ENCODE measurements around the gene DGLUCY. TPM values are rescaled to one million over a fixed set of nuclear protein-coding genes. Genes with fewer than 3 reads are reported as not detected.
A peak's percentile ranks its signal among the peaks of the same experiment; 100 is the strongest.
"Not testable (repeated sequence)": the region's sequence is repeated elsewhere in the genome, so short reads cannot be mapped to it uniquely, and the experiment has no call there.

Gene DGLUCY
- total RNA-seq, 1 donor from 2014 or later: 53.8 TPM

DNA sequence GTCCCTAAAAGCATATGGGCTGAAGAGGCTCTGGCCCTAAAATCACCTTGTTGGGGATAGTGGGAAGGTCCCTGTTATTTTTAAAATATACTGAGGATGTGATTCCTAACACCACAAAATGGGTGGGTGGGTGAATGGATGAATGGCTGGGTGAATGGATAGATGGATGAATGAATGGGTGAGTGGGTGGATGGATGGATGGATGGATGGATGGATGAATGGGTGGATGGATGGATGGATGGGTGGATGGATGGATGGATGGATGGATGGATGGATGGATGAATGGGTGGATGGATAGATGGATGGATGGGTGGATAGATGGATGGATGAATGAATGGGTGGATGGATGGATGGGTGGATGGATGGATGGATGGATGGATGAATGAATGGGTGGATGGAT lies 43.0 kb downstream of the DGLUCY start:
- ATAC-seq; intact Hi-C loops (cut with DNase I): not testable (repeated sequence)

GRCh38 chr14:91158091-91158790 lies 44.4 kb downstream of the DGLUCY start:
- DNase-seq (ENCODE audit: low spot score): no peak
- no peak for ATAC-seq
- intact Hi-C loops (cut with DNase I): no loop called here

More for the DNA sequence above, 43.0 kb downstream of the DGLUCY start:
- DNase-seq (ENCODE audit: low spot score): not testable (repeated sequence)

DNA sequence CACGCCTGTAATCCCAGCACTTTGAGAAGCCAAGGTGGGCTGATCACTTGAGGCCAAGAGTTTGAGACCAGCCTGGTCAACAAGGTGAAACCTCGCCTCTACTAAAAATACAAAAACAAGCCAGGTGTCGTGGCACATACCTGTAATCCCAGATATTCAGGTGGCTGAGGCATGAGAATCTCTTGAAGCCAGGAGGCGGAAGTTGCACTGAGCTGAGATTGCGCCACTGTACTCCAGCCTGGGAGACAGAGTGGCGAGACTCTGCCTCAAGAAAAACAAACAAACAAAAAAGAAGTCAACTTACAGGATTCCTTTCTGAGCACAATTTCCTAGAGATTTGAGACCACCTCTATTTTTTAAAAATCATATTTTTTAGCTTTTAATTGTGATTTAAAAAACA lies 45.3 kb downstream of the DGLUCY start:
- DNase-seq (ENCODE audit: low spot score): no peak
- intact Hi-C loops (cut with DNase I): no loop called here
- no peak for ATAC-seq

DNA sequence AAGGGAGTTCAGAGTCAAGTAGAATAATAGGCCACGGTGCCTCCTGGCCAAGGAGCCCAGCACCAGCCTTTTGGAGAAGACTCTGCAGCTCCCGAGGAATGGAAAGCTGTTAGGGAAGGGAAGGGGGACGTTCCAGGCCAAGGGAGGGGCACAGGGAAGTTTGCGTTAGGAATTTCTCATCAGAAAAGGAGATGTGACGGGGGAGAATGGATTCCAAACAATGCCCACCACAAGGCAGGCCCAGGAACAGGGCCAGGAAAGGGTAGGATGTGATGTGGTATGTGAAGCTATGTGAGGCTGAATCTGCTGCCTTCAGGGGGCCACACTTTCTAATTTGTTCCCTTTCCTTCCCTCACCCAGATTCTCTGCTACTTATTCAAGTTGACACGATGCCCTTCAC lies 46.0 kb downstream of the DGLUCY start:
- intact Hi-C loops (cut with DNase I): no loop called here
- ATAC-seq (no peak), DNase-seq (ENCODE audit: low spot score) (no peak)

DNA sequence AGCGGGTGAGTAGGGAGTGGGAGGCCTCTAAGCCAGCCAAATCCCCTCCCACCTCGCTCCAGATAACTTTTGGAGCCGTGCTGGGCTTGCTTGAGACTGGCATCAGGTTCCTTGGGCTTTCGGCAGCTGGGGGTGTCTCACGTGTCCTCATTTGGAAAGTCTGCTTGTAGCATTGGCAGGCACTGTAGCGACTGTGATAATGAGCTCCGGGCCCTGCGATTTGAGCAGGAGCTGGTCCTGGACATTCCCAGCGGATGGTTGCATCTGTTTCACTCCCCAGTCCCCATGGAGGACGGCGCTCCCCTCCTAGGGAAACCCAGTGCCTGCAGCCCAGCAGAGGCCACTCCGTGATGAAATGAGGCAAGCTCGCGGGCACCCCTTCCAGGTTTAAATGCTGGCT lies 49.4 kb downstream of the DGLUCY start:
- ATAC-seq: no peak
- intact Hi-C loops (cut with DNase I): no loop called here
- no peak for DNase-seq (ENCODE audit: low spot score)

DNA sequence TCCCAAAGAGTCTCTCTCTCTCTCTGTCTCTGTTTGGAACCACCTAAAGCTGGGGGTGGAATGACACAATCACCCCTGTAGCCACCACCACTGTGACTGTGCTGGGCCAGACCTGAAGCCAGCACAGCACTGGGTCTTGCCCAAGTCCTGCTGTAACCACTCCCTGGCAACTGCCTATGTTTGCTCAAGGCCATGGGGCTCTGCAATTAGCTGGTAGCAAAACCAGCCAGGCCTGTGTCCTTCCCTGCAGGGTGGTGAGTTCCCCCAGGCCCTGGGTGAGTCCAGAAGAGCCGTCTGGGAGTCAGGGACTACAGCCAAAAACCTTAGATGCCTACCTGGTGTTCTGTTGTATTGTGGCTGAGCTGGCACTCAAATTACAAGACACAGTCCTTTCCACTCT lies 50.8 kb downstream of the DGLUCY start:
- intact Hi-C loops (cut with DNase I): no loop called here
- ATAC-seq (no peak), DNase-seq (ENCODE audit: low spot score) (no peak)

DNA sequence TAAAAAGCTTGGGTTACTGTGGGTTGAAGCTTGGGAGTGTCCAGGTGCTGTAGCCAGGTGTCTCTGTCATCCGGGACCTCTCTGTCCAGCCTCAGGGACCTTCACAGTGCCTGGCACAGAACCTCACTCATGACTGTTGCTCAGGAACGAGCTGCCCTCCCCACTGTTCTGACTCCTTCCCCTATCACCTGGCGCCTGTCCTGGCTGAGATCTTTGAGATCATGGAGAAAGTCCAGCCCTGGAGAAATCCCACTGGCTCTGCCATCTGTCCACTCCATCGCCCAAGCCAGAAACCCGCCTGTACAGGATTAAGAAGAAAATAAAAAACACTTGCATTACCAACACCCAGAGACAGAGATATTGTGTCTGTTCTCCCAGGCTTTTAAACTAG lies 53.5 kb downstream of the DGLUCY start:
- intact Hi-C loops (cut with DNase I): no loop called here
- DNase-seq (ENCODE audit: low spot score) (no peak), ATAC-seq (no peak)

- ATAC-seq: no peak
- intact Hi-C loops (cut with DNase I): loop anchor here (5.0 to 10.0 kb wide), 2 partner anchors 115 to 263 kb away; no protein-coding TSS in a partner anchor
- DNase-seq (ENCODE audit: low spot score): no peak
Measured at GRCh38 chr14:91169951-91170350, 56.1 kb downstream of the DGLUCY start.

DNA sequence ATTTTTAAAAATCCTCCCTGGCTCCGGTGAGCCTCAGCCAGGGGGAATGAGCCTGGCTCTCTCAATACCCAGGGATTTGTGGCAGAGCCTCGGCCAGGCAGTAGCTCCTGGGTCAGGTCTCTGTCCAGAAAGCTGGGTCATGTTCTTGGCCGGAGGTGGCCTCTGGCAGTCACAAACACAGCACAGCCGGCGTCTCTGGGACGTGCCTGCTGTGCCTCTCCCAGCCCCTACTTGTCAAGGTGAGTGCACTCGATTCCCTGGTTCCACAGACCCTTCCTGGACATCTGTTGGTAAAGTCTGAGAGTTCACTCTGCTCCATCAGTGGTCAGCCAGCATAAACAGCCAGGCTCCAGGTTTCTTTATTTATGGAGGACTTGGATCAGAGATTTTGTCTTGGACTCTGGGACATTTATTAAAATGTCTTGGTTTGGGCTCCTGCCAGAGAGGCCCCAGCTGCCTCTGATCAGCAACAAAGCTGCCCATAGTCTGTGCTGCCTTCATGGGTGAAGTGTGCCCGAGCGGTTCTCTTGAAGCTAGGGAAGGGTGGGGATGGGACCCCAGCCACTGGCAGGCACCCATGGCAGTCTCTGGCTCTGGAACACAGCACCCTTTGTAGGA lies 56.7 kb downstream of the DGLUCY start:
- DNase-seq (ENCODE audit: low spot score) (peak; percentile 70), ATAC-seq (peak; percentile 63)
- intact Hi-C loops (cut with DNase I): loop anchor here (5.0 to 10.0 kb wide), 2 partner anchors 114 to 263 kb away; no protein-coding TSS in a partner anchor

DNA sequence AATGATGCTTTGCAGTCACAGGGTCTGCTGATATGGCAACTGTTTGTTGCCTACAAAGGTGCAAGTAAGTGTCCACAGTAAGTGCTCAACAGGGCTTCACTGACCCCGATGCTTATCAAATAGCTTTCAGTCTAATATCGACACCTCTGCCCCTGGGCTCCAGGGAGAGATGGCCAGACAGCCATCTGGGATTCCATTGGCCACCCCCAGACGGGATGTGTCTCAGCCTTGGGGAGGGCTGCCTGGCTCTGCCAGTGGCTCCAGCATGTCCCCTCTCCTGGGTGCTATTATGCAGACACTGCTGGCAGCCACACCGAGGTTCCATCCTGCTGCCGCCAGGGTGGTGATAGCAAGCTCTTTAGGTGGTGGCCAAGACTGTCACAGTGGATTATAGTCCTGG lies 57.4 kb downstream of the DGLUCY start:
- intact Hi-C loops (cut with DNase I): loop anchor here (5.0 to 10.0 kb wide), 2 partner anchors 114 to 264 kb away; no protein-coding TSS in a partner anchor
- peak; percentile 4 for ATAC-seq
- DNase-seq (ENCODE audit: low spot score): no peak

DNA sequence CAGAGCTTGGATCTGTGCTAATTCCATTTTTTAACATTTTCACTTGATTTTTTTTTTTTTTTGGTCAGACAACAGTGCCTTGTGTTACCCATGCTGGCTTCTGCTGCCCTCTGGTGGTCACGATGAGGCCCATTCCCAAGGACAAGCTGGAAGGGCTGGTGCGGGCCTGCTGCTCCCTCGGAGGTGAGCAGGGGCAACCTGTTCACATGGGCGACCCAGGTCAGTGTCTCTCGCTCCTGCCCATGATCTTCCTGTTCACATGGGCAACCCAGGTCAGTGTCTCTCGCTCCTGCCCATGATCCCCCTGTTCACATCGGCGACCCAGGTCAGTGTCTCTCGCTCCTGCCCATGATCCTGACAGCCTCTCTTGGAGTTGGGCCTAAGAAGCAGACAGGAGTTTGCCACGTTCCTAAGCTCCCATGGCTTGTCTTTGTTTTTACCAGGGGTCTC lies 59.4 kb downstream of the DGLUCY start:
- DNase-seq (ENCODE audit: low spot score): peak; percentile 92
- ATAC-seq: peak; percentile 80
- intact Hi-C loops (cut with DNase I): loop anchor here (5.0 to 10.0 kb wide), 2 partner anchors 112 to 266 kb away; no protein-coding TSS in a partner anchor

DNA sequence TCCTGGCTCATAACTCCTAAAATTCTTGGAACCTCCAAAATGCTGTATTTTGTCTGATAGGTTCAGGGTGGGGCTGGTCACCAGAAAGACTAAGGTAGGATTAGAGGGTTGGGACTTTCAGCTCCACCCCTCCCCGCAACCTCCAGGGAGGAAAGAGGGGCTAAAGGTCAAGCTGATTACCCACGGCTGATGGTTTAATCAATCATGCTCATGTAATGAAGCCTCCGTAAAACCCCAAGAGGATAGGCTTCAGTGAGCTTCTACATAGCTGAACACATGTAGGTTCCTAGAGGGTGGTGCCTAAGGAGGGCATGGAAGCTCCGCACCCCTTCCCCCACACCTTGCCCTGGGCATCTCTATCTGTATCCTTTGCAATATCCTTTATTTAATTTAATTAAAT lies 60.0 kb downstream of the DGLUCY start:
- no peak for DNase-seq (ENCODE audit: low spot score)
- intact Hi-C loops (cut with DNase I): loop anchor here (5.0 to 10.0 kb wide), 2 partner anchors 111 to 267 kb away; no protein-coding TSS in a partner anchor
- ATAC-seq: no peak

DNA sequence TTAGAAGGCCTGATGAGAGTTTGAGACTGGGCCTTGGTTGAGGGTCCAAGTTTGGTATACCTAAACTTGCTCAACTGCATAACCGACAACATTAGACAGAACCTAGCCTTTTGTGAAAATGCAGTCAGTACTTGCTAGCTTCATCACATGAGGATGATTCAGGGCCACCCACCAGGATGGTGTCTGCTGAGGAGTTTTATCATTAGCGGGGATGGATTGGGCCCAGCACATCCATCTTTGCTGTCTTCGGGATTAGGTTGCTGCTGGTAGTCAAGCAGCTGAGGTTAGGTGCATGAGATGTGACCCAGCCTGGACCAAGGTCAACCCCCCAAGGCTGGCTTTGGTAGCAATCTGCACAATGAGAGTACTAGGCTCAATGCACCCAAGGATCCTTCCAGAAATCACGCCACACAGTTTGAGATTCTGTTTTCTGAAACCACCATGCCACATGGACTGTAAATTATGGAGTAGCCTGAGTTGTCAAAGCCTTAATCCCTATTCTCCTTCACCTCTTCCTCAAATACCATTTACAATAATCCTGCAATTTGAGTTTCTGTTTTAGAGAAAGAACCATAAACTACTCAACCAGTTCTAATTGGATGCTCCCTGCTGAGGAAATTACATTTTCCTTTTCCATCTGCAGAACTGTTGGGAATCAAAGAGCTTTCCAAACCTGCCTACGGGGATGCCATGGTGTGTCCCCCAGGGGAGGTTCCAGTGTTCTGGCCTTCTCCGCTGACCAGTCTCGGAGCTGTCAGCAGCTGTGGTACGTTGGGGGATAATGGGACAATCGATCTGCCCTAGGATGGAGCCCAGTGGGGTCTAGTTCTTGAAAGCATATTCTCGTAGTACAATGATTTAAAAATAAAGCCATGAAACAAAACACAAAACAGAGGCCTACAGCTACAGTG lies 61.7 kb downstream of the DGLUCY start:
- no peak for DNase-seq (ENCODE audit: low spot score)
- intact Hi-C loops (cut with DNase I): loop anchor here (10.0 kb wide), 1 partner anchor 109 kb away; no protein-coding TSS in a partner anchor
- no peak for ATAC-seq

GRCh38 chr14:91177073-91178034 lies 63.5 kb downstream of the DGLUCY start:
- ATAC-seq: peak; percentile 59
- no peak for DNase-seq (ENCODE audit: low spot score)
- intact Hi-C loops (cut with DNase I): loop anchor here (10.0 kb wide), 1 partner anchor 107 kb away; no protein-coding TSS in a partner anchor

DNA sequence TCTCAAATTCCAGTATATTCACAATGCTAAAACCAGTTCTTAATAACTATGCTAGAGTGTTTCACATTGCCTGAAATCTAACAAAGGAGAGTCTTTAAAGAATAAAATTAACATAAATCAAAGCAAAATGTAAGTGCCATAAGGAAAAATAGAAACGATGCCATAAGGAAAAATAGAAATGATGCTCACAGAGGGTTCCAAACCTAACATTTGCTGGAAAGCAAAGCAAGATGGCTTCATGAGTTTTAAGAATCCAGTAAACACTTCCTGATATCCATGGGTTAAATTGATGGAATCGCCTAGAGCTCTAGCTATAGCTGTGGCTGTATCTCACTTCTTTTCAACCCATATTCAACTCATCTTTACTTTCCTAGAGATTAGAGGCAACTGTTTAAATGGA lies 66.7 kb downstream of the DGLUCY start:
- intact Hi-C loops (cut with DNase I): no loop called here
- DNase-seq (ENCODE audit: low spot score) (no peak), ATAC-seq (no peak)

DNA sequence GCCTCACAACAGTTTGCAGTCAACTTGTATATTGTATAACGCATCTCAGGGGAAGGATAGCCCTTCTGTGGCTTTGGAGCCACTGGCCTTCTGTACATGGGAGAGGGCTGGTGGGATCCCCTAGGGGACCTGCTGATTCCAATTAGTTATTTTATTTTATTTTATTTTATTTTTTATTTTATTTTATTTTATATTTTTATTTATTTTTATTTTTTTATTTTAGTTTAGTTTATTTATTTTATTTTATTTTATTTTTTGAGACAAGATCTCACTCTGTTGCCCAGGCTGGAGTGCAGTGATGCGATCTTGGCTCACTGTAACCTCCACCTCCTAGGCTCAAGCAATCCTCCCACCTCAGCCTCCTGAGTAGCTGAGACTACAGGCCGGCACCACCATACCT lies 68.9 kb downstream of the DGLUCY start:
- DNase-seq (ENCODE audit: low spot score); ATAC-seq; intact Hi-C loops (cut with DNase I): not testable (repeated sequence)

- intact Hi-C loops (cut with DNase I): no loop called here
- ATAC-seq (no peak), DNase-seq (ENCODE audit: low spot score) (no peak)
Measured at GRCh38 chr14:91184559-91184958, 70.7 kb downstream of the DGLUCY start.

GRCh38 chr14:91185721-91186120 lies 71.8 kb downstream of the DGLUCY start:
- DNase-seq (ENCODE audit: low spot score): no peak
- intact Hi-C loops (cut with DNase I): no loop called here
- no peak for ATAC-seq

All from sciatic nerve (tissue), 2 donors.